ENCODE data around the gene EED. TPM values are rescaled to one million over a fixed set of nuclear protein-coding genes. Genes with fewer than 3 reads are reported as not detected.

The EED gene
- 10 to 100 TPM; 15.7 to 26.4 (median 20.7) TPM for total RNA-seq

DNA sequence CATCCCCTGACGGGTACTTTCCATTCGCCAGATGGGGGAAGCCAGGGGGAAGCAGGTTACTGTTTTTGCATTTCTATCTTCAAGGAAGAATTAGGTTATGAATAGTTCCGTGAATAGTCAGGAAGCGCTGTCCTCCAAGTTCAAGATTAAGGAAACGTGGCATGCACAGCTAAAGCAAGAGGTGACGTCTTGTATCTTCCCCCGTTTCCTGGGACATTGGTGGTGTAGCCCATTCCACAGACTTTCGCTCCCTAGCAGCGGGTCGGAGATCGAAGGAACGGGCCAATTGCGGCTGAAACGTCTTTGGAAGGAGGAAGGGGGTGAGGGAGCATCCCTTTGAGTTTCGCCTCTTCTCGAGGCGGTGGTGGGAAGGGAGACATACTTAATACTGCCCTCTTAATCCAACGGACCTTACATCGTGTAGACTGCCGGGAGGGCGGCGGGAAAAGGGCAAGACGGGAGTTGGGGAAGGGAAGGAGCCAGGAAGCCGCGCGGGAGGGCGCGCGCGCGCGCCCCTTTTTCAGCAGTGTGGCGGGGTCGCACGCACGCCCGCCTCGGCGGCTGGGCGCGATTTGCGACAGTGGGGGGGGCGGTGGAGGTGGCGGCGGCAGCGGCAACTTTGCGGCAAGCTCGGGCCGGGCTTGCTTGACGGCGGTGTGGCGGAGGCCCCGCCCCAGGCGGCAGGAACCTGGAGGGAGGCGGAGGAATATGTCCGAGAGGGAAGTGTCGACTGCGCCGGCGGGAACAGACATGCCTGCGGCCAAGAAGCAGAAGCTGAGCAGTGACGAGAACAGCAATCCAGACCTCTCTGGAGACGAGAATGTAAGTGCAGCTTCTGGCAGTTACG lies at the start of gene EED:
Gene EED (plus strand): TSS at position 232 of the 847 bp plus-strand sequence. CDS start 477 bp downstream, at position 709.
- peak; percentile 44 to 58 for TF ChIP-seq POLR2A (IDR thresholded peaks at IDR 0.05)
- TF ChIP-seq, protein P1, sequence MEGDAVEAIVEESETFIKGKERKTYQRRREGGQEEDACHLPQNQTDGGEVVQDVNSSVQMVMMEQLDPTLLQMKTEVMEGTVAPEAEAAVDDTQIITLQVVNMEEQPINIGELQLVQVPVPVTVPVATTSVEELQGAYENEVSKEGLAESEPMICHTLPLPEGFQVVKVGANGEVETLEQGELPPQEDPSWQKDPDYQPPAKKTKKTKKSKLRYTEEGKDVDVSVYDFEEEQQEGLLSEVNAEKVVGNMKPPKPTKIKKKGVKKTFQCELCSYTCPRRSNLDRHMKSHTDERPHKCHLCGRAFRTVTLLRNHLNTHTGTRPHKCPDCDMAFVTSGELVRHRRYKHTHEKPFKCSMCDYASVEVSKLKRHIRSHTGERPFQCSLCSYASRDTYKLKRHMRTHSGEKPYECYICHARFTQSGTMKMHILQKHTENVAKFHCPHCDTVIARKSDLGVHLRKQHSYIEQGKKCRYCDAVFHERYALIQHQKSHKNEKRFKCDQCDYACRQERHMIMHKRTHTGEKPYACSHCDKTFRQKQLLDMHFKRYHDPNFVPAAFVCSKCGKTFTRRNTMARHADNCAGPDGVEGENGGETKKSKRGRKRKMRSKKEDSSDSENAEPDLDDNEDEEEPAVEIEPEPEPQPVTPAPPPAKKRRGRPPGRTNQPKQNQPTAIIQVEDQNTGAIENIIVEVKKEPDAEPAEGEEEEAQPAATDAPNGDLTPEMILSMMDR (IDR thresholded peaks at IDR 0.05) = peak in 2 of 6 experiments; percentile 6 to 8
- no peaks in the 10 kb centered on the region for H3K36me3 ChIP-seq
- peaks cover 0 to 22% (median 2%) of the 10 kb centered on the region in 4 donors for H3K4me1 ChIP-seq
- H3K9me3 ChIP-seq = no peaks in the 10 kb centered on the region
- peak; percentile 90 to 97 (median 95) for DNase-seq
- H3K27me3 ChIP-seq = no peaks in the 10 kb centered on the region
- peak within 1 kb of the TSS; percentile 72 to 91 (median 77) for H3K4me3 ChIP-seq
- H3K27ac ChIP-seq = peak within 1 kb of the TSS; percentile 94 to 98 (median 97)

DNA sequence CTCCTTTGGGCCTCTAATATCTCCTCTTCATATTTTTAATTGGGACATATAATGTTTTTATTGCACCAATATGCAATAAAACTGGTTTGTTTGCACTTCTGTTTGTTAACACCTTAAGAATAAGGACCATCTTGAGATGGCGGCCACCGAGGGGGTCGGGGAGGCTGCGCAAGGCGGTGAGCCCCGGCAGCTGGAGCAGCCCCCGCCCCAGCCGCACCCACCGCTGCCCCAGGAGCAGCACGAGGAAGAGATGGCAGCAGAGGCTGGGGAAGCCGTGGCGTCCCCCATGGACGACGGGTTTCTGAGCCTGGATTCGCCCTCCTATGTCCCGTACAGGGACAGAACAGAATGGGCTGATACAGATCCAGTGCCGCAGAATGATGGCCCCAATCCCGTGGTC lies 49.6 kb upstream of the EED start:
- no peaks in the 10 kb centered on the region for H3K27me3 ChIP-seq
- no peak overlapping the region for H3K27ac ChIP-seq
- no peak overlapping the region for H3K4me3 ChIP-seq
- H3K4me1 ChIP-seq = peaks cover 0 to 15% (median 0%) of the 10 kb centered on the region in 4 donors
- no peak for DNase-seq
- TF ChIP-seq, protein P1 (IDR thresholded peaks at IDR 0.05) = no peak
- no peaks in the 10 kb centered on the region for H3K9me3 ChIP-seq
- H3K36me3 ChIP-seq = no peaks in the 10 kb centered on the region

DNA sequence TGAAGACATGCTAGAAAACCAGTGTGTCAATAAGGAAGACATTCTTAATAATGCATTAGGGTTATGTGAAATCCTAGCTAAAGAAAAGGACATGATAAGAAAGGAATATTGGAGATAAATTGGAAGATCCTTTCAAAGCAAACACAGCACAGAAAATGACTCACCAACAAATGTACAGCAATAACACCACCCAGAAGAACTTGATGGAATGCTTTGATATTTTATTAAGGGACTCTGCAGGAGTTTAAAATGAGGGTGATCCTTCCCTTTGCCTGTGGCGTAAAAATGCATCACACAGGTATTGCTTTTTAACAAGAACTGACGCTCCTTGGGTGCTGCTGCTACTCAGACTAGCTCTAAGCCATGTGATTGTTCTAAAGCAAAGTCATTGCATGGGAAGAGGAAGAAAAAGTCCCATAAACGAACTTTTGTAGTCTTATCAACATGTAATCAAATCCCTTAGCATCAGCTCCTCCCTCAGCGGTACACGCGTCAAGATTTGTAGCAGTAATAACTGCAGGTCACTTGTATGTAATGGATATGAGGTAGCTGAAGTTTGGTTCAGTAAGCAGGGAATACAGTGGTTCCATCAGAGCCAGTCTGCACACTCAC lies 48.4 kb upstream of the EED start:
- Histone ChIP-seq H3K27me3 (no peaks in the 10 kb centered on the region), H3K27ac (no peak overlapping the region), H3K36me3 (no peaks in the 10 kb centered on the region), H3K4me3 (no peak overlapping the region), H3K9me3 (no peaks in the 10 kb centered on the region), H3K4me1 (peaks cover 0 to 15% (median 0%) of the 10 kb centered on the region in 4 donors)
- TF ChIP-seq, protein P1 (IDR thresholded peaks at IDR 0.05) = no peak
- TF ChIP-seq POLR2A (IDR thresholded peaks at IDR 0.05) = no peak
- DNase-seq = no peak

- Histone ChIP-seq H3K4me1 (peaks cover 0 to 15% (median 0%) of the 10 kb centered on the region in 4 donors), H3K27me3 (no peaks in the 10 kb centered on the region), H3K36me3 (no peaks in the 10 kb centered on the region), H3K9me3 (no peaks in the 10 kb centered on the region), H3K27ac (no peak overlapping the region), H3K4me3 (no peak overlapping the region)
- DNase-seq = no peak
- TF ChIP-seq, protein P1 (IDR thresholded peaks at IDR 0.05) = no peak
- no peak for TF ChIP-seq POLR2A (IDR thresholded peaks at IDR 0.05)
Measured at GRCh38 chr11:86196913-86197312, 47.6 kb upstream of the EED start.

- Histone ChIP-seq H3K9me3 (no peaks in the 10 kb centered on the region), H3K4me3 (no peak overlapping the region), H3K4me1 (peaks cover 0 to 15% (median 0%) of the 10 kb centered on the region in 4 donors), H3K27ac (no peak overlapping the region), H3K36me3 (no peaks in the 10 kb centered on the region), H3K27me3 (no peaks in the 10 kb centered on the region)
- DNase-seq = no peak
- no peak for TF ChIP-seq POLR2A (IDR thresholded peaks at IDR 0.05)
- TF ChIP-seq, protein P1 (IDR thresholded peaks at IDR 0.05) = no peak
Measured at GRCh38 chr11:86197448-86197847, 47.1 kb upstream of the EED start.

Data from Peyer's patch (tissue), 4 donors.